ENCODE data around the gene FAU. TPM values are rescaled to one million over a fixed set of nuclear protein-coding genes. Genes with fewer than 3 reads are reported as not detected.
A peak's percentile ranks its signal among the peaks of the same experiment; 100 is the strongest.

The FAU gene
- total and polyA plus RNA-seq, 2 of the 13 experiments (the other 11 are each of a cell fraction or from before 2014, with no cell fraction given), result 374 to 869 TPM

- TF ChIP-seq MBNL3 (CRISPR knock-in tag; conservative IDR thresholded peaks at IDR 0.05), result no peak
- no peak for TF ChIP-seq CREB1 (IDR thresholded peaks at IDR 0.05)
- TF ChIP-seq CREB1 (CRISPR knock-in tag; IDR thresholded peaks at IDR 0.05), result 0 out of 2 replicates have a peak, but pooled peaks have one; percentile 37
- TF ChIP-seq ZBTB46 (CRISPR knock-in tag; IDR thresholded peaks at IDR 0.05; ENCODE audit: borderline replicate concordance), result no peak
- no peak for TF ChIP-seq HMG20B (CRISPR knock-in tag; conservative IDR thresholded peaks at IDR 0.05)
- TF ChIP-seq ZNF512B (CRISPR knock-in tag; IDR thresholded peaks at IDR 0.05; ENCODE audit: borderline replicate concordance), result no peak
- TF ChIP-seq ZNF569 (CRISPR knock-in tag; IDR thresholded peaks at IDR 0.05; ENCODE audit: borderline replicate concordance), result no peak
- TF ChIP-seq ZNF232 (CRISPR knock-in tag; IDR thresholded peaks at IDR 0.05; ENCODE audit: borderline replicate concordance), result peak; percentile 43; the same call in 1 of the 2 replicates
- peak; percentile 82; the same call in 1 of the 2 replicates for TF ChIP-seq KDM2A (CRISPR knock-in tag; IDR thresholded peaks at IDR 0.05; ENCODE audit: borderline replicate concordance, low read depth)
- TF ChIP-seq ZFP41 (CRISPR knock-in tag; IDR thresholded peaks at IDR 0.05; ENCODE audit: borderline replicate concordance), result no peak
- TF ChIP-seq KMT2A (CRISPR knock-in tag; IDR thresholded peaks at IDR 0.05), result peak; percentile 55
- no peak for TF ChIP-seq FOXK1 (CRISPR knock-in tag; IDR thresholded peaks at IDR 0.05; ENCODE audit: borderline replicate concordance, low read depth)
- TF ChIP-seq CSRNP2 (CRISPR knock-in tag; conservative IDR thresholded peaks at IDR 0.05; ENCODE audit: low read depth), result no peak
- TF ChIP-seq HDAC2 (CRISPR knock-in tag; IDR thresholded peaks at IDR 0.05), result no peak
- TF ChIP-seq KDM3A (CRISPR knock-in tag; IDR thresholded peaks at IDR 0.05; ENCODE audit: low read depth), result 0 out of 2 replicates have a peak, but pooled peaks have one; percentile 42
- TF ChIP-seq ZNF292 (CRISPR knock-in tag; IDR thresholded peaks at IDR 0.05; ENCODE audit: borderline replicate concordance, low read depth), result no peak
- no peak for TF ChIP-seq GRHL1 (CRISPR knock-in tag; conservative IDR thresholded peaks at IDR 0.05)
- no peak for TF ChIP-seq ZMYM4 (CRISPR knock-in tag; IDR thresholded peaks at IDR 0.05)
- TF ChIP-seq THAP9 (CRISPR knock-in tag; IDR thresholded peaks at IDR 0.05; ENCODE audit: borderline replicate concordance), result 0 out of 2 replicates have a peak, but pooled peaks have one; percentile 48
Observed at GRCh38 chr11:65110354-65110861, 11.5 kb downstream of the FAU start (continued).

Measured in HepG2 (cell line).